Stimulated activated CD8-positive, alpha-beta memory T cell treated with anti-CD3 and anti-CD28 coated beads, Interleukin-4, amount 100 ng/mL, for 24 hours (primary cell): ENCODE data around the gene GCG.

ENCODE experiments used
- DNase-seq: peaks from one replicate; pipeline ENCODE4 v3.0.0-alpha.2; 2020; ENCODE audit warnings: low read depth

Gene GCG

DNA sequence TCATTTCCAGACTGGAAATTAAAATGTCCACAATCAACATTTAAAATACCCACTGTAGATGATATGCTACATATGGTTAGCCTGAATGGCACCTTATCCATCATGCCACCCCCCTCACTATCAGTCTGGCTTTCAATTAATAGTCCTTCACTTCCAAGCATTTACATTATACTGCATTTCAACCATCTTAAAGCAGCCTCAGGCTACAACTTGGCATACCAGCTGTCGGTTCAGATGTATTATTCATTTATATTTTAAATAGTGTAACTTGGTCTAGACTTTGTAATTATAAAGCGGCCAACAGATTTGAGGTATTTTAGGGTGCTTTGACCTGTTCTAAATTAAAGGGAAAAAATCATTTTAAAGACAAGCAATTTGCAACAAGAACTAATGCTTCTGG, 2.6 kb downstream of the GCG start:
- DNase-seq, result no peak

DNA sequence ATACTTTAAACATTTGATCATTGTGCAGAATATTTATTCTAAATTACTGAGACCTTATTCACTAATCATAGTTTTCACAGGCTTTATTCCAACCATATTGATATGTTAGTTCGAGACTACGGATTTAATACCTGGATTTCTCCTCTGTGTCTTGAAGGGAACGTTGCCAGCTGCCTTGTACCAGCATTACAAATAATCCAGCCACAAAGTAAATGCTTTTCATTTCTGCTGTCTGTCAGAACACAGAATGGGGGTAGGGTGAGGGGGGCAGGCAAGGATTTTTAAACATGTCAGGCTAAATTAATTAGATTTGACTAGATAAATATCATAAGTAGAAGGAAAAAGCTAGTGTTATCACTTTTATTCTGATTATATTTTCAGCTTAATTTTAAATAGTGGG, 3.1 kb downstream of the GCG start:
- no peak for DNase-seq

DNA sequence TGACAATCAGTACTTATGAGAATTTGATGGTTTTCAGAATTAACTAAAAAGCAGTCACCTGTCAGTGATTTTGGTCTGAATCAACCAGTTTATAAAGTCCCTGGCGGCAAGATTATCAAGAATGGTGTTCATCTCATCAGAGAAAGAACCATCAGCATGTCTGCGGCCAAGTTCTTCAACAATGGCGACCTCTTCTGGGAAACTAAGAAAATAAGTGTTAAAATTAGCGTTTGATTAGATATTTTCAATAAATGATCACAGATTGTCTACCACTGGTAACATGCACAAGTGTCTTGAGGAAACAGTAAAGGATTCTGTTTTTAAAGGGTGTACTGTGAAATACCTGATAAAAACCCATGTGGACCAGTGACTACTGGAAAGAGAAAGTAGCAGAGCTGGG, 8.1 kb downstream of the GCG start:
- no peak for DNase-seq

DNA sequence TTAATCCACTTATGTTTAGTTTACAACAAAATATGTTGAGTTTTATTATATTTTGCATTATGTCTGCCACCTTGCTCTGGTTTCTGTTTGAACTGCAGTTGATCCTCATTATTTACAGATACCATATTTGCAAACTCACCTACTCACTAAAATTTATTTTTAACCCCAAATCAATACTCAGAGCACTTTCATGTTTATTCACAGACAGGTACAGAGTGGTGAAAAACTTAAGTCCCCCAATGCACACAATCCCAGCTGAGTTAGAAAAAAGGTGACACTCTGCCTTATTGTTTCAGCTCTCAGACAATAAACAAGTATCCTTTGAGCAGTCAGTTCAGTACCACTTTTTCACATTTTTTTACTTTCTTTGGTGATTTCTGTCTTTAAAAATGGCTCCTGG, 13.7 kb downstream of the GCG start:
- DNase-seq, result no peak

DNA sequence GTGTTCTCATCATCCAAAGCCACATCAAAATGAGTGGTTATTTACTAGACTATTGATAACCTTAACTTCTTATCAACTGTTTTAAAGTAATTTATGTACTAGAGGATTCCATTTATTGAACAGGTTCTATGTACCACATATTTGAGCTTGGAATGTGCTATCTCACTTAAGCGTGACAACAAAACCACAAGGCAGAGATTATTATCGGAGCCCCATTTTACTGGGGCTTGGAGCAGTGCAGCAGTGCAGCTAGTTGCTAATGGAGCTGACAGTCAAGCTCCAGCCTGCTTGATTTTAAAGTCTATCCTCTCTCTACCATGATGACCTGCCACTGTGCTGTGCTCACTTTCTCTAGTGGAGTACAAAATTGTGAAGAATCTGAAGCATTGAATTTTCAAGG, 24.6 kb downstream of the GCG start:
- DNase-seq, result no peak

DNA sequence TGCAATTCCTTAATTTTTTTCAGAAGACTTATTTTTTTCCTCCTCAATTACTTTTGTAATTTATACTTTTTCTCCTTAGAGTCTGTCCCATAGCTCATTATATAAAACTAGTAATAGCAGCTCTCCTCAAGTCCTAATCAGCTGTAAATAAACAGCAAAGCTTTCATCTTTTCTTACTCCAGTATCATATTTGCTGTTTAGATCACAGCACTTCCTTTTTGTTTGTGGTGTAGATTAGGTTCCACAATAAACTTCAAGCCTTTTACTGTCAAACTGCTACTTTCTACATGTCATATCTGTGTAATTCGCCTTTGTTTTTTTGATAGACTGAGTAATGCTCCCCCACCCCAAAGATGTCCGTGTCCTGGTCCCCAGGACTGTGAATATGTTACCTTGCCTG, 25.5 kb downstream of the GCG start:
- DNase-seq, result no peak

DNA sequence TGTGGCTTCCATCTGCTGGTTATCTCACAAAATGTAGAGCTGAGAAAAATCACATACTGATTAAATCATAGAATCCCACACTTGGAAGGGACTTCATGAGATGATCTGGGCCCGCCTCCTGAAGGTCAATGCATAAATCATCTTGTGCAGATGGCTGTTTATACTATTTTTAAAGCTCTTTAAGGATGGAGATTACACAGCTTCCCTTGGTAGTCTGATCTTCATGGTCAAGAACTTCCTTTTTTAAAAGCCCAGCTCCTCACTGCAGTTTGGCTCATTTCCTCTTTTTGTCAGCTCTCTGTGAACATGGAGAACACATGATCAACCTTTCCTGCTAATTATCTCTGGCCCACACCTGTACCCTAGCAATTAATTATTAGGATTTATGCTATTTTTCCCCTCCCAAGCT, 25.9 kb downstream of the GCG start:
- no peak for DNase-seq

DNA sequence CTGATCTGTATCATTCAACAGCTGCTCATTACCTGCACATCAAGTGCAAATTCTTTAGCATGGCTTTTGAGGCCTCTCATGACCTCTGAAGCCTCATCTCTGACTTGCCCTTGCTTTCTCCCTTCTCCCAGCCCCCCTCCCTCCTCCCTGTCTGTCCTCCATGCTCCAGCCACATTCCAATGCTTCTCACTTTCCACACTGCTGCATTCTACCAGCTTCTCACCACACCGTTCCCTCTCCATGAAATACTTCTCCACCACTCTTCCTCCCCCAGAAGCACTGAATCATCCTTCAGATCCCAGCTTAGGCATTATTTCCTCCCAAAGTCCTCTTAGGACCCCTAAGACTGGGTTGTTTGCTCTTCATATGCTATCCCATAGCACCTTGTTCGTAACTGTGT, 26.9 kb downstream of the GCG start:
- DNase-seq, result no peak

DNA sequence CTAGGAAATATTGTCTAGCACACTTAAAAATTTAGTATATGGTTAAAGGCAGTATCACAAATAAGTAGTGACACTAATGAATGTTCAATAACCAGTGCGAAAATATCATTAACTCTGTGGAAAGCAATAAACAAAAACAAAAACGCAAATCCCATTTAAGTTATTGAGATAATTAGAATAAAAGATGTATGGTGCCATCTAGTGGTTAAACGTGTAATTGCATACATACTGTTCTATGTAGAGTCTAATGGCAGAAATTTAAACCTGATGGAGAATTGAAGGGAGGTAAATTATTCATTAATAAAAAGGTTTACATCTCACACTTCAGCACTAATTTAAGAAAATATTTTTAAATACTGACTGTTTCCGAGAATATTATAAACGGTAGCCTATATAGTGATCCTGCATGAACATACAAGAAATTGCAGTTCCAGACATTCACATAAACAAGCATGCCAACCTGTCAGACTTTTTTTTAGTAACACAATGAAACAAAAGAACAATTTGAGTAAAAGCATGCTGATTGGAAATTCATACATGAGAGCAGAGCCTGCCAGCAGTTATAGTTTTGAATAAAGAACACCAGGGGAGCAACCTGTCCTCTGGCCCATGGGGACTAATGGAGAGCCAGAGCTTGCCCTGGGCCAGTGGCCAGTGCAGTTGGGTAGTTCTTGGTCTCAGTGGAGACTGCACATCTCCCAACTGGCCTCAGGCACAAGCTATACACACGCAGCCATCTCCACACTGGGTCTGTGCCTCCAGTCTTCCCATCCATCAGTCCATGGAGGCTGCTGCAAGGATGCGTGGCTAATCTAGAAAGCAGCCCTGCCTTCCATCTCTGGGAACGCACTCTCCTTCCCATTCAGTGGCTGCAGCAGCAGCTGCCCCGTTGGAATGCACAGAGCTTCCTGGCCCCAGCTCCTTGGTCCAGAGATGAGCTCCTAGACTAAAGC, 28.0 kb downstream of the GCG start:
- no peak for DNase-seq

DNA sequence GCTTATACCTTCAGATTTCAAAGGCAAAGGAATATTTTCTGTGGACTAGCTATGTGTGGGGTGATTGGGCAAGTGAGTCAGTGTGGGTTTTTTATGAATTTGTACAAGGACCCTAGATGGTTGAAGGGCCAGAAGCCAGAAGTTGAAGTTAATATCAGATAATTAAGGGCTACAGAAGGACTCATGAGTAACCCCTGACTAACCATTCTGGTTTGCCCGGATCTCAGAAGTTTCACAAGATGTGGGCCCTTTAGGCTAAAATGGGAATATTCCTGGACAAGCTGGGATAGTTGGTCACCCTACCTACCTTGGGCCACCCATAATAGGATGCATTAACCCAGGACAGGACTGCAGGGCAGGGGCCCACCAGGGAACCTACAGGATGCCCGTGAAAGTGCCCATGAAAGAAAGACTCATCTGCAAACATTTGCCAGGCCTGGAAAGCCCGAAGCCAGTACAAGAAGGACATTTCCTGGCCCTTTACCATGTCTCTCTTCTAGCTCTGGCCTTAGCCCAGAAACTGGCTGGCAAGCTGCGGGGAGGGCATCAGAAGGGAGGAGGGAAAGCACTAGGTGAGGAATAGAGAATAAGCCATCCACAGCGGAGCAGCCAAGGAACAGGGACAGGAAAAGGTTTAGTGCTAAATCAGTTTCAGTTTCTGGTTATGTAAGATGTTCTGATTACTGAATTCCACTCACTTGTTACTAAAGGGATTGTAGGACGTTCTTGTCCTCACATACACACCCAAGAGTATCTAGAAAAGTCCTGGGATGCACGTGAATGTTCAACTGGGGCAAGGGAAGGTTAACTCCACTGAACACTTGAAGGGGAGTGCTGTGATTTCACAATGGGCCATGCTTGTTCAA, 33.6 kb downstream of the GCG start:
- no peak for DNase-seq

DNA sequence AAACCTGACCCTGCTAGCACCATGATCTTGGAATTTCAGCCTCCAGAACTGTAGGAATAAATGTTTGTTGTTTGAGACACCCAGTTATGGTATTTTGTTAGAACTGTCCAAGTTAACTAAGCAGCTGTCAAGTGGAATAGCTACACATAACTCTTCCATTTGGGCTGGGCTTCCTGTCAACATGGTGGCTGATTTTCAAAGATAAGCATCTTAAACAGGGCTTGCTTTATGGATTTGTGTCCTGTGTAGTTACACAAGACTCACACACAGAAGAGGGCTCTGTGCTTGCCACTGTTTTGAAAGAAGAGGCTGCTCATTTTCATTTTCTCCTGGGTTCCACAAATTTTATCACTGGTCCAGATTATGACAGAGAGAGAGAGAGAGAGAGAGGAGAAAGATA, 35.7 kb downstream of the GCG start:
- DNase-seq, result no peak

DNA sequence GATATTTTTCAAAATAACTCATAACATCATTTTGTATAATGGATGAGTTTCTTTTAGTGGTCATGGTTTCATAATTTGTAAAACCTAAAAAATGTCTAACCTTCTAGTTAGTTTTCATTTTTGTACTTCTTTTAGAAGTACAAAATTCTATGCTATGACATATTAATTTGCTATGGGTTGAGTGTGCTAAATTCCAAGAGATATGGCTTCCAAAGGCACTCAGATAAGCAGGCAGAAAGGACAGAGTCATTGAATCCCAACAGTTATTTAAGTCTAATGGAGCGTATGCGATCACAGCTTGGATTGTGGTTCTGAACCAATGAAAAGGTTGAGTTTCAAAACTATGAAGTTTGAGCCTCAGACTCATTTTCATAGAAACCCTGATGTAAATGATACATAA, 37.0 kb downstream of the GCG start:
- DNase-seq, result no peak

DNA sequence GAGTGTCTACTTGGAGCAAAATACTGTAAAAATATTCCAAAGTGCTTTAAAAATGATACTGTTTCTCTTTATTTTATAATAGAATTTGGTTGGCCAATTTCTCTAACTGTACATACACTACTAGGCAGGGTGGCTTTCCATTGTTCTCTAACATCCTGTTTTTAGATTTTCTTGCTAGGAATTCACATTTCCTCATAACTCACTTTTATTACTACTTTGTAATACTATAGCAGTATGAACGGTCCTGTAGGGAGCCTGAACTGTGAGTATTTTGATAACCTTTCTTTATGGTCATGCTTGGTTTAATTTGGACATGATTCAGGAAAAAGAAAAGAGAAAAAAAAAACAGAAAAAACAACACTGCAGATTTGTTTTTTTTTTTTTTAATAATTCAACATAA, 37.8 kb downstream of the GCG start:
- DNase-seq, result no peak

DNA sequence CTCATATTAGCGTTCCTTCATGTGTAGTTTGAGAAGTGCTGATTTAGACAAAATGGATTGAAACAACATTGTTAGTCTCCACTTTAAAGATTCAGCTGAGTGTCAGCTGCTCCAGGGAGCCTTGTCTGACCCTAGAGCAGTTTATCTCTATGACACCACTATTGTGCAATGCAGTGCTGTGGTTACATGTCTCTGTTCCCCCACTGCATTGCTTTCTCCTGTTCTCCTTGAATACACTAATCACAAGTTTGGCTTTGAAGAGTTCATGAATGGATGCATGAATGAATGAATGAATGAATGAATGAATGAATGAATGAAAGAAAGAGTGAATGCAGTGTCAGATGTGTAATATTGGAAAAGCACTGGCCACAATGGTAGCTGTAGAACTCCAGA, 38.3 kb downstream of the GCG start:
- no peak for DNase-seq

DNA sequence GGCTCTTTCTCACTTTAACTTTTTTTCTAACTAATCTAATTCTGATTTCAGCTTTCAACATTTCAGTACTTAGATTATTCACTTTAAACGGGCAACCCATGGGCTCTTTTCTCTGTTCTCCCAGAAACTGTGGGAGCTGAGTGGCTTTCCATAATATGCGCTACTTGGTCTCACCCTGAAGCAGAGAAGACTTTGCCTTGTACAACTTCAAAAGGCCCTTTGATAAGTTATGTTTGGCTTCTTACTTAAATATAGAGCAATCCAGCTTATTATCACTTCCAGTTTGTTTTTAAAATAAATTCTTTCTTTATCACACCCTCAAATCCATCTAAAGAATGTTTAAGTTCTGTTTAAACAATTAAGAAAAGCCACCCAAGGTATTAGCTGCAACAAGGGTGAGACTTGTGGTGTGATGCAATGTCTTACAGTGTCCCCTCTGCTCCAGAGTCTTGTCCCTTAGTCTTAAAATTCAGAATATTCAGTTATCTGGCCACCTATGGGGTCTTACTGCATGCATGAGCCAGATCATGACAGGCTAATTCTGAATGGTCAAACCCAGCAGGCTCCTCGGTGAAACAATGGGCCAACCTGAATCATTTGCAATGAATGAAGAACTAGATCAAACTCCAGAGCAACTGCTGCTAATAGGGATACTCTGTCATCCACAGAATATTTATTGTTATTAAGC, 38.8 kb downstream of the GCG start:
- no peak for DNase-seq

DNA sequence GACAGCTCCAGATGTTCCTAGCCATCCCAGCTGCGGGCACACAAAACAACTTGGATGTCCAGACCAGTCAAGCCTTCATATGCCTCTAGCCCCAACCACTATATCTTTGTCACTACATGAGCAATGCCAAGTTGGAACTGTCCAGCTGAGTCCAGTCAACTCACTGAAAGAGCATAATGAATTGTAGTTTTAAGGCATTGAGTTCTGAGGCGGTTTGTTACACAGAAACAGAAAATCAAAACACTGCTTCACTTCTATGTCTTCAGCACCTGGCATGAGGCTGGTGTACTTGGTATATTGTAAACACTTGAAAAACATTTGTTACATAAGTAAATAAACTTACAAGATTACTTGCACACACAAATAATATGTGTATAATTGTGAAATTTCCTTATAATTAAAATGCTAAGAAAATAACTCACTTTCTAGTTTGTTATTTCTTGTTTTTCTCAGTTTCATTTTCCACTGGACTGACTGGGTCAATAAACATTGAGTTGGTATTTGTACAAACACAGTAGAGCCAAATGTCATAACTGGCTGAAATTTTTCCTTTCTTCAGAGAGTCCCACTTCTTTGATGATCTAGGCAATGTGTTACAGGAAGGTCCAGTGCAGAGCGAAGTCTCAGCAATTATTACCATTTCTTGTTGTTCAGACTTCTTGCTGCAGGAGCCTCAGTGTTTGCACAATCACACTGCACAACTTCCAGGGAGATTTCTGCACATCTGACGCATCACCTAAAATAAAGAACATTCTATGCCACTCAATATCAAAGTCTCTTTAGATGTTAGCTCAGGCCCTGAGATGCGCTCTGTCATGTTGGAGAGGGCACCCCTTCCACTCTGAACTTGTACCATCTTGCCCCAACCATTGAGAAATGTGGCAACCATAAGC, 39.8 kb downstream of the GCG start:
- DNase-seq, result no peak

DNA sequence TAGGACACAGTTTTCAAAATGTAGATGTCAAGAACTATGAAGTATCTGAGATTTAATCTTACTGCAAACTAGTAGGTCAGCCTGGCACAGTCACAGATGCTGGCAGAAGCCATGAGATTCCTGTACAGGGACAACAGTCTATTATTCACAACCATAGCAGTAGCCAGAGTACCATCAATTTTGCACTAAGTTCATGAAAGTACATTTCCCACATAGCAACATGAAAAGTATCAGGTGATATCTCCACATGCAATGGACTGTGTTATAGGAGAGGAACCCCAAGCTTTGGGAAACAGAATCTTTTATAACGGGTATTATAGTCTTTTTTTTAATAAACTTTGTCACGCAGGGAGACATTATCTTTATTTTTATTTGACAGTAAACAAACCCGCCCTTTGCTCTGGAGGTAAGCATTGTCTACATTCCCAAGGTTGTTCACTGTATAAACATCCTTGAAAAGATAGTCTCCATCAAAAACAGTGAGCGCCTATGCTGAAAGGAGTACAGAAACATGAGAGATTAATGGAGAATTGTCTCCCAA, 44.6 kb downstream of the GCG start:
- no peak for DNase-seq

DNA sequence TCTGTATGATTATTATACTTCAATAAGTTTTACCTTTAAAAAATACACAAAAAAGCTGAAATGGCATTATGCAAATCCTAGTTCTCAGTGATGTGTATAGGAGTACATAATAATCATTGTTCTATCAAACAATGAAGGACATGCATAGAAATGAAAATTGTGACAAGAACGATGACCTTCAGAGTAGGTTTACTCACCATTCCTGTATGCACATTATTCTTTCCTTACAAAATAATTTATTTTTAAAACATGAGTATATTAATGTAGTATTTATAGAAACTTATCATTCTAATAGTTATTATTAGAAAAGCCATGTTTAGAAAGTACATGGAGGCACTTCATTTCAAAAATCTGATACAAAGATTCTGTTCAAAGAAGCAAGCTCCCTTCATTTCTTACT, 45.3 kb downstream of the GCG start:
- DNase-seq, result no peak

DNA sequence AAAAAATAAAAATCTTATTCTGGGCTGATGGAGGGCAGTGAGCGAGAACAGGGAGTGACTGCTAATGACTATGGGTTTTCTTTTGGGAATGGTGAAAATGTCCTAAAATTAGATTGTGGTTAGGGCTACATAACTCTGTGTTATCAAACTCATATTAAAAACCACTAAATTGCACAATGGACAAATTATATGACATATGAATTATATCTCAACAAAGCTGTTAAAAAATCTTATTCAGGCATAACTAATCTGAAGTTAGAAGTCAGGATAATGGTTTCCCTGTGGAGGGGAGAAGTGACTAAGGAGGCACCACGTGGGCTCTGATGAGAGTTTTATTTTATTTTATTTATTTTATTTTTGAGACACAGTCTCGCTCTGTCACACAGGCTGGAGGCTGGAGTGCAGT, 45.9 kb downstream of the GCG start:
- no peak for DNase-seq

DNA sequence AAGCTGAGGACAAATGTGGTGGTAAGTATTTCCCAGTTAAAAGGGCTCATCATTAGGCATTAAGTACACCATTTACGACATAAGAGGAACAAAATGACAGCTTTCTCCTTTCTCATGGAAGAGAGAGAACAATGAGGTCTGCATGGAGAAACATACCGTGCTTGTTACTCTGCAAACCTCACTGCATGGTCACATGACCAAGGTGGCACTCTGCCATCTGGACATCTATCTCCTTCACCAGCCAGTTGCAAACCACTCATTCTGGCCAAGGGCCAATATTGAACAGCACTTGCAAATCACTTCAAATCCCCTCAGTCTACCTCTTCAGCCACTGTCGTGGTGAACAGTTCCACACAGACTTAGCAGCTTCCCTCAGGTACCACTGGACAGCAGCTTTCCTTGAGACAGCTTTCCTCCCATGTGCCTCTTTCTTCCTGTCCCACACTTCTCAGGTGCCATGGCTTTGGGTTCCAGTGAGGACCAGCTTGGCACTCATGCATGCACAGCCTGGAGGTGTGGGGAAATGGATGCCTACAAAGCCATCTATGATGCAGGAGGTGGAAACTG, 48.5 kb downstream of the GCG start:
- DNase-seq, result no peak

DNA sequence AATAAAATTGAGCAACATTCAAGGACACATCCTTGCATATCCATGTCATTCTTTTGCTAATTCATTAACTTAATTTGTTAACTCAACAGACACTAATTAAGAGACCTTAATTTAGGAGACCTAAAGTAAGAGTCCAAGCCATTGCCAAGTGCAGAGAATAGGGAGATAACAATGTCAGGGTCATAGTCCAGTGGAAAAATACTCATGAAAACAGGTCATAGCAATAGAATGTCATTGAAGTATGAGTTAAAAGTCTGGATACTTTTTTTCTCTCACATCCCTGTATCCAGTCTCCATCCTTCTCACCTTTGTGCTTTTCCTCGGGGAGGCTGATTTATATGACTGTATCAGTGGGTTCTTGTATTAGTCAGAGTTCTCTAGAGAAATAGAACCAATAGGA, 51.5 kb downstream of the GCG start:
- DNase-seq, result no peak
